Fibroblast of pulmonary artery (primary cell): ENCODE data around the gene C5orf63.
"Not testable (repeated sequence)": the region's sequence is repeated elsewhere in the genome, so short reads cannot be mapped to it uniquely, and the experiment has no call there.

Experiments
- DNase-seq: peaks from one replicate; pipeline ENCODE4 v3.0.0-alpha.2; 2010; ENCODE audit warnings: low read depth
- H3K4me3 ChIP-seq: replicated peaks from 2 replicates; pipeline ENCODE4 v1.5.1; 2011; ENCODE audit warnings: low read depth, mild to moderate bottlenecking, control low read depth, low read length, moderate library complexity
- TF ChIP-seq, protein P1 (sequence below): IDR thresholded peaks from 2 replicates; pipeline ENCODE4 v1.5.1; 2011; ENCODE audit warnings: mild to moderate bottlenecking, control low read depth, low read length, inconsistent platforms; ENCODE audit errors: missing control alignments

C5orf63 gene

DNA sequence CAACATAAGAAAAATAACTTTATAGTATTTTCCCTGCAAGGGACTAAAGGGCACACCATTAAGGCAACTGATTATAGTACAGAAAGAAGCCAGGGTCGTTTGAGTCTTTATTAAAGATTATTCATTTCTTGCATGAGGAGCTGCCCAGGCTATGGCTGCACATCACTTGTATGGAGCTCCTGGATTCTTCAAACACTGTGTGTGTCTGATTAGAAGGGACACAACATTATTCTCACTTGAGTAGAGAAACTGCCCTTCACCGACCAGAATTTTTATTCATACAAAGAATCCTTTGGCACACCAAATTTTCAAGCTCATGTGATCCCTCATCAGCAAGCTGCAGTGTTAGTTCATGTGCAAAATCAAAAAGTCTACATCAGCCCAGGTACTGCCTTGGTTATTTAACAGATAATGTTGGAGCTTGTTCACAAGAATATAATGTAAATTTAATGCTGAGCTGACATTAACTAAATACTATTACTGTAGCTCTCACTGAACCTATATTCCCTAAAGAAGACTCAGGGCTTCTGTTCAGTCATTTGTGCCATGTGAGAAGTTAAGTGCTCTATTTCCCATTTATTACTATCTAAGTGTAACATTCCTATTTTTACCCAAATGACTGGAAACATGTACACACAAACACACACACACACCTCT, 9.9 kb downstream of the C5orf63 start:
- DNase-seq, result no peak
- TF ChIP-seq, protein P1, sequence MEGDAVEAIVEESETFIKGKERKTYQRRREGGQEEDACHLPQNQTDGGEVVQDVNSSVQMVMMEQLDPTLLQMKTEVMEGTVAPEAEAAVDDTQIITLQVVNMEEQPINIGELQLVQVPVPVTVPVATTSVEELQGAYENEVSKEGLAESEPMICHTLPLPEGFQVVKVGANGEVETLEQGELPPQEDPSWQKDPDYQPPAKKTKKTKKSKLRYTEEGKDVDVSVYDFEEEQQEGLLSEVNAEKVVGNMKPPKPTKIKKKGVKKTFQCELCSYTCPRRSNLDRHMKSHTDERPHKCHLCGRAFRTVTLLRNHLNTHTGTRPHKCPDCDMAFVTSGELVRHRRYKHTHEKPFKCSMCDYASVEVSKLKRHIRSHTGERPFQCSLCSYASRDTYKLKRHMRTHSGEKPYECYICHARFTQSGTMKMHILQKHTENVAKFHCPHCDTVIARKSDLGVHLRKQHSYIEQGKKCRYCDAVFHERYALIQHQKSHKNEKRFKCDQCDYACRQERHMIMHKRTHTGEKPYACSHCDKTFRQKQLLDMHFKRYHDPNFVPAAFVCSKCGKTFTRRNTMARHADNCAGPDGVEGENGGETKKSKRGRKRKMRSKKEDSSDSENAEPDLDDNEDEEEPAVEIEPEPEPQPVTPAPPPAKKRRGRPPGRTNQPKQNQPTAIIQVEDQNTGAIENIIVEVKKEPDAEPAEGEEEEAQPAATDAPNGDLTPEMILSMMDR, result no peak
- no peak overlapping the region for H3K4me3 ChIP-seq

DNA sequence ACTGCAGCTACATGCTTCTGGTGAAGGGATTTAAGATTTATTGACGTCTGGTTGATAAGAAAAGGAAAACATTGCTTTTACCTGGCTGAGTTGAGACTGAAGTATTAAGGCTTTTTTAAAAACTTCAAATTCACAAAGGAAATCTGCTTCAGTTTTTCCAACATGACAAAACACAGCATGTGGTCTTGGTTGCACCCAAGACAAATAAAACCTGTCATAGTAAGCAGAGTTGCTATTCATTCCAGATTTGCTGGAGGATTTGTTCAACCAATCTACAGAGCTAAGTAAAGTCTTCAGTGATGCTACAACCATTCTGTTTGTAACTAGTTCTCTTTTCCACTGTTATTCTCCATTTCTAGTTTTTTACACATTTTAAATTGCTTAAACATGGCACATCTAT, 11.3 kb downstream of the C5orf63 start:
- TF ChIP-seq, protein P1, result no peak
- no peak for DNase-seq
- H3K4me3 ChIP-seq, result no peak overlapping the region

DNA sequence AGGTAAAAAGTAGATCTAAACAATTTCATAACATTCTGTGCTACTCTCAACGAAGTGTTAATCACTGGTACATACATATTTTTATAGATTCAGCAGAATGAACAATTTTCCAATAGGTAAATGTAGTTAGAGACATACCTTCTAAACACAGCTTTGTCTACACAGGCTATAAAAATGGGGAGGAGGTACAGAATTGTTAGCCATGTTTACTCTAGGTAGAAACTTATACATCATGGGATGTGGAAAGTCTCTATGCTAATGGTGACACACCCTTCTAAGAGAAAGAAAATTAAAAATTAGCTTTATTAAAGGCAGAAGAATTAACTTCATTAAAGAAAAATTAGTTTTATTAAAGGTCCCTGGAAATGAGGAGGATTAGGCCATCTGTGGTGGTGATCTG, 11.8 kb downstream of the C5orf63 start:
- no peak overlapping the region for H3K4me3 ChIP-seq
- TF ChIP-seq, protein P1, result no peak
- DNase-seq, result no peak

DNA sequence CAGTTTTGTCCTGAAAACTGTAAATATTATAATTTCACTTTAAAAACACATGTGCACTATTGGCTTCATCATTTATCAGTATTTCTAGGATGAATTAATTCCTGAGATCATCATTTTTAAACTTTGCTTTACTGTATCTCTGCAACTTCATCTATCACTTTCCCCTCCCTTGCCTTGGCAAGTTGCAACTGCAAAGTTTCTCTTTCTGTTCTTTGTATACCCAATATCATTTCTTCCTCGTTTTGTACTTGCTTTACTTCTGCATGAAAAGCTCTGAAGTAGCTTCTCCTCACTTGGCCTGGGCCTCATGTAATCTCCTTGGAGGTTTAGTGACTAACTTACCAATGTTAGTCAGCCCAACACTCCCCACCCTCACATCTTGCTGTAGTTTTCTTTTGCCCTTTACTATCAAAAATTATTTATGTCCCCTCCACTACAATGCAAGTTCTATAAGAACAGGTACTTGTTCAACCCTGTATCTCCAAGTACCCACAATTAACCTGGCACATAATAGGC, 12.8 kb downstream of the C5orf63 start:
- DNase-seq, result no peak
- H3K4me3 ChIP-seq, result no peak overlapping the region
- TF ChIP-seq, protein P1, result no peak

DNA sequence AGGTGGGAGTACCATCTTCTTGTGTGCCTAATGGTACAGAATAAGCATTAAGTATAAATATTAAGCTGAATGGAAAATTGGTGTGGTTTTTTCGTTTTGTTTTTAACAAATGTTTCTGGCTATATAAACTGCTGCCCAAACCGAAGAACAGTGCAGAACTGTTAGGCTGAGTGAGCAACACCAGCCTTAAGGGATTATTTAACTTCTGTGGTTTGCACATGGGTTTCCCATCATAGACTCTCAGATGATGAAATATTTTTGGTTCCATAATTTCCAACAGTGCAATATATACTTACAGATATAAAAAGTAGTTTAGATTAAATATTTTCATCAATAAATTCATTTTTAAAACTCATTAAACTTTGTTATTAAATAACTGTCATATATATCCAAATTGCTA, 16.4 kb downstream of the C5orf63 start:
- DNase-seq, result no peak
- TF ChIP-seq, protein P1, result no peak

DNA sequence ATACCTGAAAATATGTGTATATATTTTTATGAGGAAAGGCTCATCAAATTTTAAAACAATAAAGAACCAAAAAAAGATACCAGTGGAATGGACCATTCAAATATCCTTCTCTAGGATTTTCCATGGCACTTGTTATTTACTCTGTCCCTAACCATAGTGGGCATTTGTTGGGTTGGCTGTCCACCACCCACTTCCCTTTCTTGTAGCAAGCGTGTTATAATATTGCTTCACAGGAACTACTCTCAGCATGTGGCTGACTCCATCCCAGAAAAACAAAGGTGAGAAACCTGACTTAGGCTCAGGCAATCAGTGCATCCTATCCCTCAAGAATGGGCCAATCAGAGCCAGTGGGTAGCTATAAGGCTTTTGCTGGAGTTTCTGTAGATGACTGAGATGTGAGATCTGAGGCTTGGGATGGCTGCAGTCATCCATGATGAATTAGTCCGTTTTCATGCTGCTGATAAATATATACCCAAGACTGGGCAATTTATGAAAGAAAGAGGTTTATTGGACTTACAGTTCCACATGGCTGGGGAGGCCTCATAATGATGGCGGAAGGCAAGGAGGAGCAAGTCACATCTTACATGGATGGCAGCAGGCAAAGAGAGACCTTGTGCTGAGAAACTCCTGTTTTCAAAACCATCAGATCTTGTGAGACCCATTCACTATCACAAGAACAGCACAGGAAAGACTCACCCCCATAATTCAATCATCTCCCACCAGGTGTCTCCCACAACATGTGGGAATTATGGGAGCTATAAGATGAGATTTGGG, 17.2 kb downstream of the C5orf63 start:
- no peak overlapping the region for H3K4me3 ChIP-seq
- TF ChIP-seq, protein P1, result no peak
- DNase-seq, result no peak

More for the DNA sequence above, 16.4 kb downstream of the C5orf63 start:
- no peak overlapping the region for H3K4me3 ChIP-seq

DNA sequence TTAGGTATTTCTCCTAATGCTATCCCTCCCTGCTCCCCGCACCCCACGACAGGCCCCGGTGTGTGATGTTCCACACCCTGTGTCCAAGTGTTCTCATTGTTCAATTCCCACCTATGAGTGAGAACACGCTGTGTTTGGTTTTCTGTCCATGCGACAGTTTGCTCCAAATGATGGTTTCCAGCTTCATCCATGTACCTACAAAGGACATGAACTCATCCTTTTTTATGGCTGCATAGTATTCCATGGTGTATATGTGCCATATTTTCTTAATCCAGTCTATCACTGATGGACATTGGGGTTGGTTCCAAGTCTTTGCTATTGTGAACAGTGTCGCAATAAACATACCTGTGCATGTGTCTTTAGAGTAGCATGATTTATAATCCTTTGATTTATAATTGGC, 19.8 kb downstream of the C5orf63 start:
- not testable (repeated sequence) for DNase-seq, H3K4me3 ChIP-seq
